ENCODE measurements around the gene NKAP. TPM values are rescaled to one million over a fixed set of nuclear protein-coding genes. Genes with fewer than 3 reads are reported as not detected.

Gene NKAP
- polyA plus RNA-seq, 1 donor from 2014 or later: 6.3 TPM

- H3K4me2 ChIP-seq (ENCODE audit: low read length): no peak overlapping the region
- TF ChIP-seq REST (IDR thresholded peaks at IDR 0.05; ENCODE audit: borderline replicate concordance): no peak
- no peak for TF ChIP-seq CTCF (IDR thresholded peaks at IDR 0.05; ENCODE audit: poor library complexity, severe bottlenecking)
- no peak for TF ChIP-seq EP300 (conservative IDR thresholded peaks at IDR 0.05; ENCODE audit: poor library complexity, severe bottlenecking)
- no peak for TF ChIP-seq EZH2 (IDR thresholded peaks at IDR 0.05; ENCODE audit: borderline replicate concordance, insufficient read depth, low read length, poor library complexity, severe bottlenecking)
- no peak for TF ChIP-seq SMC3 (conservative IDR thresholded peaks at IDR 0.05; ENCODE audit: poor library complexity)
- no peak for TF ChIP-seq TAF1 (IDR thresholded peaks at IDR 0.05; ENCODE audit: low read depth)
- H2AFZ ChIP-seq (ENCODE audit: low read depth, low read length): no peak overlapping the region
- no peaks in the 10 kb centered on the region for H3K36me3 ChIP-seq (ENCODE audit: insufficient read depth, low read length)
- H3K9me2 ChIP-seq (ENCODE audit: insufficient read depth, low read length): no peaks in the 10 kb centered on the region
- no peak overlapping the region for H3K4me3 ChIP-seq (ENCODE audit: low read length)
- H3K79me2 ChIP-seq (replicated peaks; ENCODE audit: insufficient read depth, low read length): no peaks in the 10 kb centered on the region
- no peaks in the 10 kb centered on the region for H4K20me1 ChIP-seq (ENCODE audit: insufficient read depth)
- no peaks in the 10 kb centered on the region for H3K27me3 ChIP-seq (ENCODE audit: insufficient read depth, low read depth, low read length)
- no peaks in the 10 kb centered on the region for H3K9me3 ChIP-seq (ENCODE audit: low read length)
- H3K27ac ChIP-seq (ENCODE audit: low read length): no peak overlapping the region
- H3F3A ChIP-seq (ENCODE audit: insufficient read depth, low read length, poor library complexity, severe bottlenecking): no peaks in the 10 kb centered on the region
- H3K9ac ChIP-seq (ENCODE audit: low read length): no peak overlapping the region
Measured at GRCh38 chrX:119916310-119916709, 27.2 kb downstream of the NKAP start.

GRCh38 chrX:119900976-119901375, 42.6 kb downstream of the NKAP start:
- no peaks in the 10 kb centered on the region for H3K27me3 ChIP-seq (ENCODE audit: insufficient read depth, low read depth, low read length)
- no peaks in the 10 kb centered on the region for H3K9me3 ChIP-seq (ENCODE audit: low read length)
- no peaks in the 10 kb centered on the region for H3K9me2 ChIP-seq (ENCODE audit: insufficient read depth, low read length)
- no peak overlapping the region for H2AFZ ChIP-seq (ENCODE audit: low read depth, low read length)
- no peaks in the 10 kb centered on the region for H3K79me2 ChIP-seq (replicated peaks; ENCODE audit: insufficient read depth, low read length)
- H4K20me1 ChIP-seq (ENCODE audit: insufficient read depth): no peaks in the 10 kb centered on the region
- no peak overlapping the region for H3K4me3 ChIP-seq (ENCODE audit: low read length)
- H3K36me3 ChIP-seq (ENCODE audit: insufficient read depth, low read length): no peaks in the 10 kb centered on the region
- TF ChIP-seq MXI1 (conservative IDR thresholded peaks at IDR 0.05; ENCODE audit: poor library complexity, severe bottlenecking) (no peak), EZH2 (IDR thresholded peaks at IDR 0.05; ENCODE audit: borderline replicate concordance, insufficient read depth, low read length, poor library complexity, severe bottlenecking) (no peak), POLR2AphosphoS5 (IDR thresholded peaks at IDR 0.05) (no peak), REST (IDR thresholded peaks at IDR 0.05; ENCODE audit: borderline replicate concordance) (no peak), CTCF (IDR thresholded peaks at IDR 0.05; ENCODE audit: poor library complexity, severe bottlenecking) (no peak), TAF1 (IDR thresholded peaks at IDR 0.05; ENCODE audit: low read depth) (no peak), RAD21 (conservative IDR thresholded peaks at IDR 0.05) (no peak), SMC3 (conservative IDR thresholded peaks at IDR 0.05; ENCODE audit: poor library complexity) (no peak), EP300 (conservative IDR thresholded peaks at IDR 0.05; ENCODE audit: poor library complexity, severe bottlenecking) (no peak)
- no peak overlapping the region for H3K4me2 ChIP-seq (ENCODE audit: low read length)
- no peak overlapping the region for H3K27ac ChIP-seq (ENCODE audit: low read length)
- H3K9ac ChIP-seq (ENCODE audit: low read length): no peak overlapping the region
- no peaks in the 10 kb centered on the region for H3F3A ChIP-seq (ENCODE audit: insufficient read depth, low read length, poor library complexity, severe bottlenecking)
